ENCODE data around the gene TRHDE. TPM values are rescaled to one million over a fixed set of nuclear protein-coding genes. Genes with fewer than 3 reads are reported as not detected.

Gene TRHDE
- total and polyA plus RNA-seq, 9 of the 15 experiments (the other 6 are each of a cell fraction or from before 2014, with no cell fraction given) = 0.03 to 0.29 (median 0.09) TPM

DNA sequence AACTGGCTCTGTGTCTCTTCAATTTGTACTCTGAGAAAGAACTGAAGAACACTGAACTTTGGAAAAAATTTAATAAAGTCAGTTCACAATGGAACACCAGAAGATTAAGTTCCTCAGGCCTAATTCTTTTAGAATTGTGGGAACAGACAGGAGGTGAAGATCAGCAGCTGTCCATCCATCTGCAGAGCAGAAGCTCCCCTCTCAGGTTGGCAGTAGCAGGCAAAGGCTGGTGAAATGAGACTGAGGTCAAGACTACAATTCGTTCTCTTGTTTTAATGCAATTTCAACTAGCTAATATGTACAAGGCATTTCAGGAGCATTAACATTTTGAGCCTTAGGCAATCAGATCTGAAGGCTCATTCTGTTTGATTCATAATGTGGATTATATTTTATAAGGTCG, 10.3 kb upstream of the TRHDE start:
- Histone ChIP-seq H3K9me3 (replicated peaks; ENCODE audit: control insufficient read depth, insufficient read depth, low read depth, low read length) (no peaks in the 10 kb centered on the region), H3K9me1 (ENCODE audit: control insufficient read depth, insufficient read depth, low read length) (no peaks in the 10 kb centered on the region), H3K4me1 (replicated peaks in 1 of 2; ENCODE audit: control insufficient read depth in 2 of 2, insufficient read depth in 2 of 2, low read length in 2 of 2) (no peaks in the 10 kb centered on the region), H3K27ac (ENCODE audit: extremely low read depth, low read depth, low read length) (no peak overlapping the region), H3K4me3 (no peak overlapping the region), H3K36me3 (ENCODE audit: control insufficient read depth, insufficient read depth, low read length) (no peaks in the 10 kb centered on the region), H4K20me1 (replicated peaks; ENCODE audit: control insufficient read depth, insufficient read depth, low read length) (no peaks in the 10 kb centered on the region), H3K4me2 (ENCODE audit: insufficient read depth, low read length) (no peak overlapping the region), H2AFZ (ENCODE audit: low read depth, low read length) (no peak overlapping the region), H3K9ac (ENCODE audit: insufficient read depth in 1 of 2, low read depth in 2 of 2, low read length in 2 of 2) (no peak overlapping the region), H3K27me3 (ENCODE audit: control insufficient read depth in 2 of 2, insufficient read depth in 2 of 2, low read length in 2 of 2) (no peaks in the 10 kb centered on the region), H3K79me2 (ENCODE audit: control insufficient read depth, insufficient read depth, low read length) (no peaks in the 10 kb centered on the region)
- BruUV-seq (replicated peaks) = no TSS peak
- ATAC-seq (no peak), FAIRE-seq (no peak), DNase-seq (ENCODE audit: extremely low read depth in 1 of 4, low spot score in 3 of 4) (no peak)
- intact Hi-C loops (cut with micrococcal nuclease) (loop anchor here (5.0 kb wide), 1 partner anchor 245 kb away; no protein-coding TSS in a partner anchor), in situ Hi-C loops (cut with MboI) (no loop called here)
- 0% methylated on average over 2 of the region's 2 CpGs for WGBS (ENCODE audit: insufficient coverage, low coverage, missing lambda C conversion rate)
- TF ChIP-seq WHSC1 (IDR thresholded peaks at IDR 0.05; ENCODE audit: low read length) (no peak), POLR2AphosphoS5 (IDR thresholded peaks at IDR 0.05; ENCODE audit: control insufficient read depth, insufficient read depth, low read depth, low read length) (no peak), ETV5 (CRISPR knock-in tag; IDR thresholded peaks at IDR 0.05; ENCODE audit: low read depth) (no peak), LARP7 (IDR thresholded peaks at IDR 0.05) (no peak), ZNF445 (CRISPR knock-in tag; IDR thresholded peaks at IDR 0.05; ENCODE audit: low read depth) (no peak), RB1 (IDR thresholded peaks at IDR 0.05; ENCODE audit: low read depth) (no peak), NFYB (IDR thresholded peaks at IDR 0.05; ENCODE audit: extremely low read depth, insufficient read length) (no peak), TRIM24 (IDR thresholded peaks at IDR 0.05) (no peak), ELF2 (CRISPR knock-in tag; IDR thresholded peaks at IDR 0.05) (no peak)
- TF ChIP-seq, protein P1, sequence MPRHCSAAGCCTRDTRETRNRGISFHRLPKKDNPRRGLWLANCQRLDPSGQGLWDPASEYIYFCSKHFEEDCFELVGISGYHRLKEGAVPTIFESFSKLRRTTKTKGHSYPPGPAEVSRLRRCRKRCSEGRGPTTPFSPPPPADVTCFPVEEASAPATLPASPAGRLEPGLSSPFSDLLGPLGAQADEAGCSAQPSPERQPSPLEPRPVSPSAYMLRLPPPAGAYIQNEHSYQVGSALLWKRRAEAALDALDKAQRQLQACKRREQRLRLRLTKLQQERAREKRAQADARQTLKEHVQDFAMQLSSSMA (CRISPR knock-in tag; IDR thresholded peaks at IDR 0.05) = no peak
- TF ChIP-seq, protein P2, sequence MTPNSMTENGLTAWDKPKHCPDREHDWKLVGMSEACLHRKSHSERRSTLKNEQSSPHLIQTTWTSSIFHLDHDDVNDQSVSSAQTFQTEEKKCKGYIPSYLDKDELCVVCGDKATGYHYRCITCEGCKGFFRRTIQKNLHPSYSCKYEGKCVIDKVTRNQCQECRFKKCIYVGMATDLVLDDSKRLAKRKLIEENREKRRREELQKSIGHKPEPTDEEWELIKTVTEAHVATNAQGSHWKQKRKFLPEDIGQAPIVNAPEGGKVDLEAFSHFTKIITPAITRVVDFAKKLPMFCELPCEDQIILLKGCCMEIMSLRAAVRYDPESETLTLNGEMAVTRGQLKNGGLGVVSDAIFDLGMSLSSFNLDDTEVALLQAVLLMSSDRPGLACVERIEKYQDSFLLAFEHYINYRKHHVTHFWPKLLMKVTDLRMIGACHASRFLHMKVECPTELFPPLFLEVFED (CRISPR knock-in tag; conservative IDR thresholded peaks at IDR 0.05) = no peak
- TF ChIP-seq, protein P3, sequence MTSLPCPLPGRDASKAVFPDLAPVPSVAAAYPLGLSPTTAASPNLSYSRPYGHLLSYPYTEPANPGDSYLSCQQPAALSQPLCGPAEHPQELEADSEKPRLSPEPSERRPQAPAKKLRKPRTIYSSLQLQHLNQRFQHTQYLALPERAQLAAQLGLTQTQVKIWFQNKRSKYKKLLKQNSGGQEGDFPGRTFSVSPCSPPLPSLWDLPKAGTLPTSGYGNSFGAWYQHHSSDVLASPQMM (CRISPR knock-in tag; IDR thresholded peaks at IDR 0.05) = no peak
- TF ChIP-seq, protein P4, sequence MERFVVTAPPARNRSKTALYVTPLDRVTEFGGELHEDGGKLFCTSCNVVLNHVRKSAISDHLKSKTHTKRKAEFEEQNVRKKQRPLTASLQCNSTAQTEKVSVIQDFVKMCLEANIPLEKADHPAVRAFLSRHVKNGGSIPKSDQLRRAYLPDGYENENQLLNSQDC (CRISPR knock-in tag; IDR thresholded peaks at IDR 0.05) = no peak
- CTCF ChIA-PET (ENCODE audit: low intra/inter-chr PET ratio) = no interaction called here
- POLR2A ChIA-PET = no interaction called here
